GM12872 (cell line): ENCODE results near the gene BSPRY.

Experiments
- CTCF ChIP-seq: IDR thresholded peaks from 3 replicates; pipeline ENCODE4 v1.5.1; 2011; ENCODE audit warnings: low read depth, mild to moderate bottlenecking, low read length, moderate library complexity; ENCODE audit not compliant: insufficient read depth

The BSPRY gene

DNA sequence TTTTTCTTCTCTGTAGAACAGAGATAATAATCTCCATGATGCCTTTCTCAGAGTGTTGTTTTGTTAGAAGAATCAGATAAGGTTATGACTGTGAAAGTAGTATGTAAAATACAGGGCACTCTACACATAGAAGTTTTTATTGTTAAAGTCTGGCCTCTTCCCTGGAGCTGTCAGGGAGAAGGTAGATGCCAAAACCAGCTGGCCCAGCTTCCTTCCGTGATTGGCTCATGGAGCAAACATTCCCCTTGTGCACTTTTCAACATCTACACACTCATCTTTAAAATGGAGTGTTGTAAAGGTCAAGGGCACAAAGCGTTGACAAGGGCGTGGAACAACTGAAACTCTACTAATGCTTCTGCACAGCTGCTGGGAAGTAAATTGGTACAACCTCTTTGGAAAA is 38.8 kb upstream of the BSPRY start:
- TF ChIP-seq CTCF = no peak

DNA sequence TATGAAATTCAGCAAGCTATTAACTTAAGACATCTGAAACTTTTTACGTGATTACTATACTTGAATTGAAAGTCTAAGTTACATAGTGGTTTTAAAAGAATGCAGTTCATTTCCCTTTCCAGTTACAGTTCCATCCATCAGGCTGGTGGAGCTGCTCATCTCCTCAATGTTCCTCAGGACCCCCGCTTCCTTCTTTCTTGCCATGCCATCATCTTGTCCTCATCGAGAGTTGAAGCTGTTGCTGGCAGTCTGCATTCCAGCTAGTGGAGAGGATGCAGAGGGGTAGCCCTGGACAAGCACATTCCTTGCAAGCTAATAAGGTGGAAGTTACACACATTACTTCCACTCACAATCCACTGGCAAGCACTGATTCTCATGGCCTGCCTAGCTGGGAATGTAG is 37.4 kb upstream of the BSPRY start:
- TF ChIP-seq CTCF = no peak

- no peak for TF ChIP-seq CTCF
Observed at GRCh38 chr9:113313261-113313660, 36.1 kb upstream of the BSPRY start.

DNA sequence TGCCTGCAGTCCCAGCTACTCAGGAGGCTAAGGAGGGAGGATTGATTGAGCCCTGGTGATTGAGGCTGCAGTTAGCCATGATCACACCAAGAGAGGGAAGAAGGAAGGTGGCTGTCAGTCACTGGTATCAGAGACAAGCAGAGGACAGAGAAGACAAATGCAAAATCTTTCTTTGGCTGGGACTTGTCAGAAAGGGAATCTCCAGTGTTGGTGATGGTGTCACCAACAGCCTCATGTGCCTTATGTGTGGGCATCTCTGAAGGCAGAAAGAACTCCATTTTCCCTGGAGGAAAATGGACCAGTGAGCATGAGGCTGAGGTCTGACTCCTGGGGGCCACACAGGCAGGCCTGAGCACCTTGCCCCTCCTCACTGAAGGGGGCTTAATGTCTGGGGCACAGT is 34.1 kb upstream of the BSPRY start:
- TF ChIP-seq CTCF = no peak

GRCh38 chr9:113316030-113316429 is 33.3 kb upstream of the BSPRY start:
- TF ChIP-seq CTCF = no peak

- TF ChIP-seq CTCF = no peak
Observed at GRCh38 chr9:113317777-113318176, 31.6 kb upstream of the BSPRY start.

GRCh38 chr9:113319054-113319453 is 30.3 kb upstream of the BSPRY start:
- TF ChIP-seq CTCF = no peak

GRCh38 chr9:113320051-113320450 is 29.3 kb upstream of the BSPRY start:
- TF ChIP-seq CTCF = no peak
